HepG2 (cell line): ENCODE measurements around the gene SCN7A. TPM values are rescaled to one million over a fixed set of nuclear protein-coding genes. Genes with fewer than 3 reads are reported as not detected.

Source experiments
- ATAC-seq: fragments of 200-7000 bp; cut with Tn5 transposase; 3 replicates; pipeline ENCODE4 v1.9.1; 2020; ENCODE audit warnings: mild to moderate bottlenecking, moderate library complexity
- BruUV-seq: library from RNA; stranded (reverse); fragments of 400-500 nt; replicated peaks from 2 replicates; lab custom pipeline; 2021; lab: Mats Ljungman, UMichigan
- CTCF ChIA-PET: fragments of 300-600 bp; formaldehyde crosslinking; extraction: SDS; loops from one replicate; lab custom pipeline; 2021; ENCODE audit warnings: low total read pairs, inconsistent platforms, low intra/inter-chr PET ratio; lab: Yijun Ruan, JAX
- POLR2A ChIA-PET: fragments of 350-600 bp; sonication (Branson Sonifier 250); formaldehyde crosslinking; loops from one replicate; lab custom pipeline; 2020; ENCODE audit warnings: antibody characterized with exemption, inconsistent platforms; lab: Yijun Ruan, JAX
- DNase-seq: peaks from one replicate; pipeline ENCODE4 v3.0.0-alpha.2; 2015; ENCODE audit warnings: low spot score
- FAIRE-seq: peaks from 3 replicates; lab custom pipeline; 2011; peaks lifted over from hg19 to GRCh38; lab: Jason Lieb, UNC
- H2AFZ ChIP-seq: one replicate; pipeline ENCODE4 v1.6.1; 2011; ENCODE audit warnings: low read length, inconsistent platforms
- H3K27ac ChIP-seq: fragments of 300-600 bp; 3 replicates; pipeline ENCODE4 v1.8.0; 2011; ENCODE audit warnings: mixed run types, mild to moderate bottlenecking, mixed read lengths, low read length, inconsistent platforms; ENCODE audit not compliant: insufficient read depth; ENCODE audit errors: extremely low read length
- H3K27me3 ChIP-seq, 2 experiments: fragments of 200-600 bp in 1 of 2; 2 replicates in 1 of 2; 3 replicates in 1 of 2; pipeline versions ENCODE4 v1.6.0 to v1.8.0; 2011; ENCODE audit warnings: low read length in 2 of 2, mild to moderate bottlenecking in 2 of 2, moderate library complexity in 2 of 2, inconsistent platforms in 1 of 2; ENCODE audit not compliant: insufficient read depth in 2 of 2, control insufficient read depth in 1 of 2
- H3K36me3 ChIP-seq, 2 experiments: fragments of 200-600 bp in 1 of 2; replicated peaks in 1 of 2; 2 replicates in 1 of 2; 3 replicates in 1 of 2; pipeline versions ENCODE4 v1.5.1 to v1.8.0; 2011; ENCODE audit warnings: low read length in 2 of 2, inconsistent platforms in 1 of 2; ENCODE audit not compliant: insufficient read depth in 2 of 2, control insufficient read depth in 1 of 2
- H3K4me1 ChIP-seq: 2 replicates; pipeline ENCODE4 v1.5.1; 2012; ENCODE audit warnings: low read length, inconsistent platforms; ENCODE audit not compliant: insufficient read depth
- H3K4me2 ChIP-seq: 2 replicates; pipeline ENCODE4 v1.6.0; 2011; ENCODE audit warnings: low read depth, low read length, inconsistent platforms
- H3K4me3 ChIP-seq, 3 experiments: fragments of 200-600 bp in 1 of 3; sonication (generic), shearing (Covaris generic) in 1 of 3; replicated peaks in 1 of 3; 2 replicates each; pipeline ENCODE4 v1.5.1; 2011 to 2016; ENCODE audit warnings: low read length in 3 of 3, inconsistent platforms in 2 of 3, low read depth in 2 of 3, mild to moderate bottlenecking in 2 of 3, control low read depth in 1 of 3, mixed read lengths in 1 of 3; ENCODE audit not compliant: insufficient read depth in 1 of 3
- H3K79me2 ChIP-seq: one replicate; pipeline ENCODE4 v1.6.1; 2011; ENCODE audit warnings: low read length, inconsistent platforms; ENCODE audit not compliant: insufficient read depth
- H3K9ac ChIP-seq: 2 replicates; pipeline ENCODE4 v1.6.0; 2011; ENCODE audit warnings: mild to moderate bottlenecking, low read depth, low read length, inconsistent platforms; ENCODE audit not compliant: insufficient read depth
- H3K9me3 ChIP-seq: 2 replicates; pipeline ENCODE4 v1.5.1; 2012; ENCODE audit warnings: mild to moderate bottlenecking, low read length
- H4K20me1 ChIP-seq: 2 replicates; pipeline ENCODE4 v1.6.0; 2011; ENCODE audit warnings: inconsistent platforms, mild to moderate bottlenecking, low read length, moderate library complexity; ENCODE audit not compliant: insufficient read depth
- CEBPB ChIP-seq: IDR thresholded peaks from 2 replicates; pipeline ENCODE4 v1.6.1; 2011; ENCODE audit warnings: low read depth, low read length, improper control_type of control experiment, borderline replicate concordance
- CENPX ChIP-seq: sonication (generic); formaldehyde crosslinking; IDR thresholded peaks from 2 replicates; pipeline ENCODE4 v1.9.0; 2021; ENCODE audit warnings: mild to moderate bottlenecking, missing genetic modification reagents, moderate library complexity
- CHD4 ChIP-seq: fragments of 200-600 bp; sonication (generic); IDR thresholded peaks from 2 replicates; pipeline ENCODE4 v1.7.0; 2017; ENCODE audit warnings: mild to moderate bottlenecking, low read length, borderline replicate concordance
- ERF ChIP-seq: IDR thresholded peaks from 2 replicates; pipeline ENCODE4 v1.6.1; 2018; ENCODE audit warnings: missing biosample characterization, missing genetic modification reagents
- GABPB1 ChIP-seq: IDR thresholded peaks from 2 replicates; pipeline ENCODE4 v1.6.1; 2016; ENCODE audit warnings: mild to moderate bottlenecking, missing genetic modification reagents, moderate library complexity, missing compliant biosample characterization
- GZF1 ChIP-seq: sonication (generic); formaldehyde crosslinking; IDR thresholded peaks from 2 replicates; pipeline ENCODE4 v1.5.1; 2020; ENCODE audit warnings: mild to moderate bottlenecking, missing genetic modification reagents
- HNRNPLL ChIP-seq: fragments of 200-400 bp; formaldehyde crosslinking; IDR thresholded peaks from 2 replicates; pipeline ENCODE4 v1.6.1; 2017; ENCODE audit warnings: mild to moderate bottlenecking, low read depth, low read length; ENCODE audit not compliant: poor library complexity, severe bottlenecking
- JUNB ChIP-seq: sonication (generic); formaldehyde crosslinking; IDR thresholded peaks from 2 replicates; pipeline ENCODE4 v1.8.0; 2022; ENCODE audit warnings: missing genetic modification reagents, mild to moderate bottlenecking, borderline replicate concordance
- PHF8 ChIP-seq: sonication (generic); formaldehyde crosslinking; IDR thresholded peaks from 2 replicates; pipeline ENCODE4 v1.5.0; 2020; ENCODE audit warnings: missing genetic modification reagents
- SNAI1 ChIP-seq: sonication (generic); formaldehyde crosslinking; IDR thresholded peaks from 2 replicates; pipeline ENCODE4 v1.5.0; 2020; ENCODE audit warnings: mild to moderate bottlenecking, missing genetic modification reagents, borderline replicate concordance
- ZNF124 ChIP-seq: sonication (generic); formaldehyde crosslinking; IDR thresholded peaks from 2 replicates; pipeline ENCODE4 v1.4.0; 2020; ENCODE audit warnings: missing genetic modification reagents
- WGBS: methylation state at CpG from one replicate; pipeline ENCODE4 v1.1.6; 2017; ENCODE audit warnings: low lambda C conversion rate; 5-methylcytosine and 5-hydroxymethylcytosine counted together
- in situ Hi-C: cut with HindIII; loops from 2 replicates; pipeline ENCODE4 v1.10.0; 2017; ENCODE audit warnings: low pct_unique_long_range_greater_than_20kb; ENCODE audit not compliant: extremely low pct_ligation_motif_present
- intact Hi-C: fragments of 100-400 bp; cut with micrococcal nuclease; formaldehyde crosslinking; loops from one replicate; pipeline ENCODE4 v1.10.0; 2022; ENCODE audit not compliant: unreplicated experiment
- polyA plus RNA-seq, 8 experiments: library from polyadenylated mRNA; depleted of rRNA in 3 of 8; stranded (reverse) in 7 of 8; unstranded in 1 of 8; fragments of >200 nt; fragmentation: Illumina TruSeq in 4 of 8; extraction: Trizol in 4 of 8; gene quantifications; 2 replicates each; pipeline versions ENCODE4 v1.2.1 to v1.2.3, GENCODE V29; 2011 to 2016; ENCODE audit warnings: low read depth in 4 of 8, missing spikeins in 1 of 8, mixed read lengths in 1 of 8; ENCODE audit not compliant: insufficient read depth in 1 of 8
- total RNA-seq, 5 experiments: library from RNA; depleted of rRNA; stranded (reverse); fragments of >200 nt; fragmentation: Illumina TruSeq; extraction: Trizol; gene quantifications; 2 replicates each; pipeline ENCODE4 v1.2.3, GENCODE V29; 2016; ENCODE audit warnings: low read depth in 1 of 5
- TF ChIP-seq, protein P1 (sequence below): sonication (generic); formaldehyde crosslinking; IDR thresholded peaks from 2 replicates; pipeline ENCODE4 v1.4.0; 2020; ENCODE audit warnings: mild to moderate bottlenecking, missing genetic modification reagents
- TF ChIP-seq, protein P2 (sequence below): sonication (generic); formaldehyde crosslinking; IDR thresholded peaks from 2 replicates; pipeline ENCODE4 v1.5.1; 2020; ENCODE audit warnings: missing genetic modification reagents, mild to moderate bottlenecking, borderline replicate concordance
- TF ChIP-seq, protein P3 (sequence below): sonication (generic); formaldehyde crosslinking; IDR thresholded peaks from 2 replicates; pipeline ENCODE4 v1.4.0; 2020; ENCODE audit warnings: mild to moderate bottlenecking, low read depth, missing genetic modification reagents

The SCN7A gene
- total and polyA plus RNA-seq, 2 of the 13 experiments (the other 11 are each of a cell fraction or from before 2014, with no cell fraction given), result 0.01 TPM; not detected in 1

- 2% methylated on average over 3 of the region's 3 CpGs for WGBS
- Histone ChIP-seq H3K9ac (no peak overlapping the region), H3K4me1 (no peaks in the 10 kb centered on the region), H3K79me2 (no peaks in the 10 kb centered on the region), H4K20me1 (no peaks in the 10 kb centered on the region), H3K9me3 (no peaks in the 10 kb centered on the region), H3K36me3 (no peaks in the 10 kb centered on the region)
- ATAC-seq, result no peak
- no peak for DNase-seq
- TF ChIP-seq GABPB1 (no peak), JUNB (no peak), CEBPB (no peak), HNRNPLL (no peak), GZF1 (CRISPR knock-in tag) (no peak), SNAI1 (CRISPR knock-in tag) (no peak), ERF (no peak), CHD4 (no peak), CENPX (CRISPR knock-in tag) (no peak), PHF8 (CRISPR knock-in tag) (no peak), ZNF124 (CRISPR knock-in tag) (no peak)
- TF ChIP-seq, protein P1, sequence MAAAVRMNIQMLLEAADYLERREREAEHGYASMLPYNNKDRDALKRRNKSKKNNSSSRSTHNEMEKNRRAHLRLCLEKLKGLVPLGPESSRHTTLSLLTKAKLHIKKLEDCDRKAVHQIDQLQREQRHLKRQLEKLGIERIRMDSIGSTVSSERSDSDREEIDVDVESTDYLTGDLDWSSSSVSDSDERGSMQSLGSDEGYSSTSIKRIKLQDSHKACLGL (CRISPR knock-in tag), result no peak
- TF ChIP-seq, protein P2, sequence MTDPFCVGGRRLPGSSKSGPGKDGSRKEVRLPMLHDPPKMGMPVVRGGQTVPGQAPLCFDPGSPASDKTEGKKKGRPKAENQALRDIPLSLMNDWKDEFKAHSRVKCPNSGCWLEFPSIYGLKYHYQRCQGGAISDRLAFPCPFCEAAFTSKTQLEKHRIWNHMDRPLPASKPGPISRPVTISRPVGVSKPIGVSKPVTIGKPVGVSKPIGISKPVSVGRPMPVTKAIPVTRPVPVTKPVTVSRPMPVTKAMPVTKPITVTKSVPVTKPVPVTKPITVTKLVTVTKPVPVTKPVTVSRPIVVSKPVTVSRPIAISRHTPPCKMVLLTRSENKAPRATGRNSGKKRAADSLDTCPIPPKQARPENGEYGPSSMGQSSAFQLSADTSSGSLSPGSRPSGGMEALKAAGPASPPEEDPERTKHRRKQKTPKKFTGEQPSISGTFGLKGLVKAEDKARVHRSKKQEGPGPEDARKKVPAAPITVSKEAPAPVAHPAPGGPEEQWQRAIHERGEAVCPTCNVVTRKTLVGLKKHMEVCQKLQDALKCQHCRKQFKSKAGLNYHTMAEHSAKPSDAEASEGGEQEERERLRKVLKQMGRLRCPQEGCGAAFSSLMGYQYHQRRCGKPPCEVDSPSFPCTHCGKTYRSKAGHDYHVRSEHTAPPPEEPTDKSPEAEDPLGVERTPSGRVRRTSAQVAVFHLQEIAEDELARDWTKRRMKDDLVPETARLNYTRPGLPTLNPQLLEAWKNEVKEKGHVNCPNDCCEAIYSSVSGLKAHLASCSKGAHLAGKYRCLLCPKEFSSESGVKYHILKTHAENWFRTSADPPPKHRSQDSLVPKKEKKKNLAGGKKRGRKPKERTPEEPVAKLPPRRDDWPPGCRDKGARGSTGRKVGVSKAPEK (CRISPR knock-in tag), result no peak
- TF ChIP-seq, protein P3, sequence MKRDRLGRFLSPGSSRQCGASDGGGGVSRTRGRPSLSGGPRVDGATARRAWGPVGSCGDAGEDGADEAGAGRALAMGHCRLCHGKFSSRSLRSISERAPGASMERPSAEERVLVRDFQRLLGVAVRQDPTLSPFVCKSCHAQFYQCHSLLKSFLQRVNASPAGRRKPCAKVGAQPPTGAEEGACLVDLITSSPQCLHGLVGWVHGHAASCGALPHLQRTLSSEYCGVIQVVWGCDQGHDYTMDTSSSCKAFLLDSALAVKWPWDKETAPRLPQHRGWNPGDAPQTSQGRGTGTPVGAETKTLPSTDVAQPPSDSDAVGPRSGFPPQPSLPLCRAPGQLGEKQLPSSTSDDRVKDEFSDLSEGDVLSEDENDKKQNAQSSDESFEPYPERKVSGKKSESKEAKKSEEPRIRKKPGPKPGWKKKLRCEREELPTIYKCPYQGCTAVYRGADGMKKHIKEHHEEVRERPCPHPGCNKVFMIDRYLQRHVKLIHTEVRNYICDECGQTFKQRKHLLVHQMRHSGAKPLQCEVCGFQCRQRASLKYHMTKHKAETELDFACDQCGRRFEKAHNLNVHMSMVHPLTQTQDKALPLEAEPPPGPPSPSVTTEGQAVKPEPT (CRISPR knock-in tag), result no peak
- TF ChIP-seq, all 625 proteins: peak for 0
- BruUV-seq, result no TSS peak
- H3K4me3 ChIP-seq, result no peak overlapping the region
- ChIA-PET CTCF (no interaction called here), POLR2A (no interaction called here)
- no peak overlapping the region for H3K27ac ChIP-seq
- intact Hi-C loops (loop anchor here (5.0 kb wide), 1 partner anchor 102 kb away; no protein-coding TSS in a partner anchor), in situ Hi-C loops (no loop called here)
- peak overlapping the region; percentile 35 for H2AFZ ChIP-seq
- no peak for FAIRE-seq
- H3K4me2 ChIP-seq, result no peak overlapping the region
- H3K27me3 ChIP-seq, result no peaks in the 10 kb centered on the region
Measured at GRCh38 chr2:166518634-166519390, 24.8 kb upstream of the SCN7A start.
